HG03108 (cell line): ENCODE data around the gene ALOX5AP.
A peak's percentile ranks its signal among the peaks of the same experiment; 100 is the strongest.

Experiments used
- ATAC-seq: cut with Tn5 transposase; IDR thresholded peaks from one replicate; pipeline ENCODE4 v1.9.1; 2021; ENCODE audit warnings: moderate library complexity; ENCODE audit not compliant: unreplicated experiment

Gene ALOX5AP

DNA sequence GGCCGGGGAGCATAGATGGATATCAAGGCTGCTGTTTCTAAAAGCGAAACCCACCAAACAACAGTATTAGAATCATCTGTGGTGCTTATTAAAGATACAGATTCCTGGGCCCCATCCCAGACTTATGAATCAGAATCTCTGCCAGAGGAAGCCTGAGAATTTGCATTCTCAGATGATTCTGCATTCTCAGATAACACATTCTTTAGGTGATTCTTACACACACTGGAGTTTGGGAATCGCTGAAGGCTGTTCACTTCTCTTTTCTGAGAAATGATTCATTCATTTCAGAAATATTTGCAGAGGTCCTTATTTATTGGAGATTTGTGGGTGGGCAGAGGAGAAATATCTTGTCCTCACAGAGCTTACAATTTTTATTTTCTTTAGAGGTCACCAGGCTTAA, 24.4 kb downstream of the ALOX5AP start:
- ATAC-seq, result no peak

DNA sequence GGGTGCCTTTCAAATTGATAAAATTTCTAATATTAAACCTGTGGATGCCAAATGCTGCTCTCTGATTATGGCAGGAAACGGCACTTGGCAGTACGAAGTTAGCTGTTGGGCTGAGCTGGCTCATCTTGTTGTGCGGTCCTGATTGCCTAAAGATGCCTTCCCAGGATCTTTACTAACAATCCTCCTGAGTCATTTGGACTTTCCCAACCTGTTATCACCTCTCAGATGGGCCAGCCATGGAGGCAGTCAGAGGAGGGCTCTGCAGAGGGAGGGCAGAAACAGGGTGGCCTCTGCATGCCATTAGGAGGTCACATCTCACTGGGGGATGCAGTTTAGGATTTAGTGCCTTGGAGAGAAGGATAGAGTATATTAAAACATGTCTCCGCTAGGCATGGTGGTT, 27.3 kb downstream of the ALOX5AP start:
- no peak for ATAC-seq

DNA sequence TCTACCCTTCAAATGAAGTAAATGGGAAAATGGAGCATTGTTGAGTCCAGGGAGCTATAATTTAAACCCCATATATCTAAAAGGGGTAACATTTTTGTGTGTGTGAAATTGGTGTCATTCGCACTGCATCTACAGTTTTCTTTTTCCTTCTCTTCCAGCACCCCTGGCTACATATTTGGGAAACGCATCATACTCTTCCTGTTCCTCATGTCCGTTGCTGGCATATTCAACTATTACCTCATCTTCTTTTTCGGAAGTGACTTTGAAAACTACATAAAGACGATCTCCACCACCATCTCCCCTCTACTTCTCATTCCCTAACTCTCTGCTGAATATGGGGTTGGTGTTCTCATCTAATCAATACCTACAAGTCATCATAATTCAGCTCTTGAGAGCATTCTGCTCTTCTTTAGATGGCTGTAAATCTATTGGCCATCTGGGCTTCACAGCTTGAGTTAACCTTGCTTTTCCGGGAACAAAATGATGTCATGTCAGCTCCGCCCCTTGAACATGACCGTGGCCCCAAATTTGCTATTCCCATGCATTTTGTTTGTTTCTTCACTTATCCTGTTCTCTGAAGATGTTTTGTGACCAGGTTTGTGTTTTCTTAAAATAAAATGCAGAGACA, 28.6 kb downstream of the ALOX5AP start:
- no peak for ATAC-seq

DNA sequence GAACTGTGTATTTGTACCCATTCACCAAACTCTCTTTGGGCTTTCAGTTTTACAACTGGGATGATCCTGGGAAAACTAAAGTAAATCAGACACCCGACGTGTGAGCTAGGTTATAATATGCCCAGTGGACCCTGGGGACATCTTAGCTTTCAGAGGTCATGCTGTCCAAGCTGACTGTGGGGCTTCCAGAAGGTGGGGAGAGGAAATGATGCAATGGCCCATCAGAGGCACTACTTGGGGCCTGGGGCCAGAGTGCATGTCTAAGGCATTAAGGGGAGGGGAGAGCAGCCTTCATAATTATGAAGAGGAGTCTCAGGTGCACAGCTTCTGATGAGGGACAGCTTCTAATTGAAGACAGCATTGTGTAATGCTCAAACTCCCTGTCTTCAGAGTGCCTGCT, 30.9 kb downstream of the ALOX5AP start:
- ATAC-seq, result no peak

DNA sequence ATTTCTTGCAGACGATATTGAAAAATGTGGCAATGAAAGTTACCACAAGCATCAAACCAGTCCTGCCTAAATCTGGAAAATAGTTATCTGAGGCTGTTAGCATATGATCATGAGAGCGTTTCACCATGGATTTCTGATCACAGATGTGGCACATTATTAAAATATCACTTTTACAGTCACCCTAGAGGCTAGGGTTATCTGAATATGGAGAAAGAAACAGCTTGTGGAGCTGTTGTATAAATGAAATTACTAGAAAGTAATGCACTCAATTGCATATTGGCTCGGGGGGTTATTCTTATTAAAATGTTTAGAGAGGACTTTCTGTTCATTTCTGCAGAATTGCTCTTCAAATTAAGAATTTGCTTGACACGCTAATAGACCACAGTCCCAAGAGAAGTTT, 35.6 kb downstream of the ALOX5AP start:
- ATAC-seq, result no peak

DNA sequence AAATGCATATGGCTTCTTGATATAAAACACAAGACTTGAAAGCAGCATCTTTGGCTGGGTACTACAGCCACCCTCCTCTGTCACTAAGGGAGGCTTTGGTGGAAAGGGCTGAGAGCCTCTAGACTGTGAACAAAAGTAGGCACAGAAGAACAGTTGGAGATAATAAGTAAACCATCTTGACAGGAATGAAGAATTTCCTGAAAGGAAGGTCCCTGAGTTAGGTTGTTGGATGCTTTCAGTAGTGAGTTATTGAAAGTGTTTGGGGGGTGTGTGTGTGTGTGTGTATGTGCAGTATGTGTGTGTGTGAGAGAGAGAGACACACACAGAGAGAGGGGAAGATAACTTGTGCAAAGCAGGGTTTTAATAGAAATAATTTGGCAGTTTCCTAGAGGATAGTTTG, 38.2 kb downstream of the ALOX5AP start:
- ATAC-seq, result no peak

DNA sequence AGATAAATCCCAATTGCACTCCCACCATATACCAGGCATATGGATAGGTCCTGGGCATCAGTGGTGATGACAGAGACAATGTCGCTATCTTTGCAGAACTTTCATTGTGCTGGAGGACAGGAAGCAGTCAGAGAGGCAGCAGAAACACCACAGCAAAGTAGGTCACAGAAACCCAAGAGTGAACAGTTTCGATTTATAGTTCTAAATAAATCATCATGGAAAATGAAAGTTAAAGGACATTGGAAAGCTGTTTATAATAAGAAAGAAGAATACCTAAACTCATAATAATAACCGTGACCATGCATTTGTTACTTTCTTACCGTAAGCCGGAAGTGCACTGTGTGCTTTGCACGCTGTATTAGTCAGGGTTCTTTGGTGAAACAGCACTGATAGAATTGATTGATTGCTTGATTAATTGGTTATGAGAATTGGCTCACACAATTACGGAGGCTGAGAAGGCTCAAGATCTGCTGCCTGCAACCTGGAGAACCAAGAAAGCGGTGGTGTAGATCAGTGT, 38.9 kb downstream of the ALOX5AP start:
- ATAC-seq, result no peak

DNA sequence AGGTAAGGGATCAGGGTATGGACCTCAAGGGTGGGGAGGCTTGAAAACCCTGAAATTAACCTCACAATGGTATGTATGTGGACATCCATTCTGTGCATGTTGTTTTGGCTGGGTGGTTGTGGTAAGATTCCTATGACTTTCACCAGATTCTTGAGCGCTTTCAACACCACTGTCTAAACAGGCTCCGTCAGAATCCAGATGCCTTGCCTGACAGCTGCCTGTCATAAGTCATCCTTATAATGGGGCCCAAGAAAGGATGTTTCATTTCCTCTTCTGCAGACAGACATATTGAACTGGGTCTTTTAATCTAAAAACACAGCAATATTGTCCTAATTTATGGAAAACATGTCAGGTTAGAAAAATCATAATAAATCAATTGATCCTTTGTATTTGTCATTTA, 41.3 kb downstream of the ALOX5AP start:
- ATAC-seq, result no peak

DNA sequence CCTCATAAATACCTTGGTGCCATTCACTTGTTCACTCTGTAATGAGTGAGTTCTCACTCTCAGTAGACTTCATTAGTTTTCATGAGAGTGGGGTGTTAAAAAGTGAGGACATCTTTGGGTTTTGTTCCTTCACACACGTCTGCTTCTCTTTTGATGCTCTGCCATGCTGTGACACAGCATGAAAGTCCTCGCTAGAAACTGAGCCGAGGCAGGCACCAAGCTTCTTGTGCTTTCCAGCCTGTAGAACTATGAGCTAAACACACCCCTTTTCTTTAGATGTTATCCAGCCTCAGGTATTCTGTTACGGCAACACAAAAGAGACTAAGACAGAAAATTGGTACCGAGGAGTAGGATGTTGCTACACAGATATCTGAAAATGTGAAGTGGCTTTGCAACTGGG, 43.7 kb downstream of the ALOX5AP start:
- ATAC-seq, result no peak

DNA sequence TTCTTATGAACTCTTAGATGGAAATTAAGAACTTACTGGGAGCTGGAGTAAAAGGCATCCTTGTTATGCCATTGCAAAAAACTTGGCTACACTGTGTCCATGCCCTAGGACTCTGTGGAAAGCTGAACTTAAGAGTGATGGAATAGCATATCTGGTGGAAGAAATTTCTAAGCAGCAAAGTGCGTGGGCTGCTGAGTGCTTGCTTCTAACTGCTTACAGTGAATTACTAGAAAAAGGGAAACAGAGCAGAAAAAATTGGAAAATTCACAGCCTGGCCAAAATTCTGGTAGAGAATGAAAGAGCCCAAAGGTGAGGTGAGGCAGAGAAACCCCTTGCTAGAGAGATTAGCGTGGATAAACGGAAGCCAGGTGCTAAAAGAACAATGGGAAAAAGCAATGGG, 44.3 kb downstream of the ALOX5AP start:
- ATAC-seq, result no peak

DNA sequence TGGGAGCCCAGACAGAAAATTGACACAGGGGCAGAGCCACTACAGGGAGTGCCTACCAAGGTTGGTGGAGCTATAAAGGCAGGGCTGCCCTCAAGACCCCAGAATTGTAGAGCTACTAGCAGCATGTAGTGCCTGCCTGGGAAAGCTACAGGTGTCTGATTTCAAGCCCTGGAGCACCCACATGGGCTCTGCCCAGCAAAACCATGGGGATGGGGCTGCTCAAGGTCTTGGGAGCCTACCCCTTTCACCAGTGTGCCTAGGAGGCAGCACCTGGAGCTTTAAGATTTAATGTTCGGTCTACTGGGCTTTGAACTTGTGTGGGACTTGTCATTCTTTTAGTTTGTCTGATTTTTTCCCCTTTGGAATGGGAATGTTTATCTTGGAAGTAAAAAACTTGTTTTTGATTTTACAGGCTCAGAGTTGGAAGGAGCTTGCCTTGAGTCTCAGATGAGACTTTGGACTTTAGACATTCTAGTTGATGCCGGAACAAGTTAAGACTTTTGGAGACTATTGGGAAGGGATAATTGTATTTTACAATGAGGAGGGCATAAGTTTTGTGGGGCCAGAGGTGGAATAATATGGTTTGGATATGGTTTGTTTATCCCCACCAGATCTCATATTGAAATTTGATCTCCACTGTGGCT, 45.1 kb downstream of the ALOX5AP start:
- no peak for ATAC-seq

DNA sequence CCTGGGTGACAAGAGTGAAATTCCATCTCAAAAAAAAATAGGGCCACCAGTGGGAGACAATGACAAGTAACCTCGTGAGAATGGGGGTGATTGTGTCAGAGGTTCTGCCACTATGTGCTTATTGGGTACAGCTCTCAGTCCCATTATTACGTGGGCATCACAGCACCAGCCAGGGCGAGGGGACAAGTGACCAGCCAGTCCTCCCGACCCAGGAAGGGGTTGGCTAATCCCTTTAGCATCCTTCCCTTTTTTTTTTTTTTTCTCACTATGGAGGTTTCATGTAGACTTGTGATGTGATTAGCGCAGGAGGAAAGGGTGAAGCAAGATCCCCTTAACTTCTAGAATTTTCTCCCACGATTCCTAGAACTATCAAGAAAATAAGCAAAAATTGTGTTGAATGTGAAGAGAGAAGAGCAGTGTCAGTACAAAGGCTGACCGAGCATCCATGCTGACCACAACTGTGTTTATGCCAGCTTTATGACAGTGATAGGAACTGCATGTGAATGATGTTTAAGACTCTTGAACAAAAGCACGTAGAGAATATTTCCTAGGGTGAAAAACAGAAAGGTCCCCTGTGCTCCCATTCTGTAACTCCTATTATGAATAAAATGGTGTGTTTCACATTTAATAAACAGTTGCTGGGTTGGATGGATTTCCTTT, 50.0 kb downstream of the ALOX5AP start:
- ATAC-seq, result no peak

DNA sequence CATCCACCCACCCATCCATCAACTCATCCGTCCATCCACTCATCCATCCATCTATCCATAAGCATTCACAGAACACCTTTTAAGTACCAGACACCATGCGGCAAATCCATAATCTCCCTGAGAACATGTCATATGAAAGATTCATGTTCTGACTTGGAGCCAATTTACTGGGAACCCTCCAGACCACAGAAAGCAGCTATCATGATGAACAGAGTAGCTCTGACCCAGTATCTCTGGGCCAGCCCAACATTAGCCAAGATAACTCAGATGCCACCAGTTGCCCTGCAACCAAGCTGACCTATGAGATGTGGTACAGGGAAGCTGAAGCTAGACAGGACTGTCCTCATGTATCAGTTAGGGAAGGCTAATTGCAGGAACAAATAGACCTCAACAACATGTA, 51.3 kb downstream of the ALOX5AP start:
- ATAC-seq, result no peak

DNA sequence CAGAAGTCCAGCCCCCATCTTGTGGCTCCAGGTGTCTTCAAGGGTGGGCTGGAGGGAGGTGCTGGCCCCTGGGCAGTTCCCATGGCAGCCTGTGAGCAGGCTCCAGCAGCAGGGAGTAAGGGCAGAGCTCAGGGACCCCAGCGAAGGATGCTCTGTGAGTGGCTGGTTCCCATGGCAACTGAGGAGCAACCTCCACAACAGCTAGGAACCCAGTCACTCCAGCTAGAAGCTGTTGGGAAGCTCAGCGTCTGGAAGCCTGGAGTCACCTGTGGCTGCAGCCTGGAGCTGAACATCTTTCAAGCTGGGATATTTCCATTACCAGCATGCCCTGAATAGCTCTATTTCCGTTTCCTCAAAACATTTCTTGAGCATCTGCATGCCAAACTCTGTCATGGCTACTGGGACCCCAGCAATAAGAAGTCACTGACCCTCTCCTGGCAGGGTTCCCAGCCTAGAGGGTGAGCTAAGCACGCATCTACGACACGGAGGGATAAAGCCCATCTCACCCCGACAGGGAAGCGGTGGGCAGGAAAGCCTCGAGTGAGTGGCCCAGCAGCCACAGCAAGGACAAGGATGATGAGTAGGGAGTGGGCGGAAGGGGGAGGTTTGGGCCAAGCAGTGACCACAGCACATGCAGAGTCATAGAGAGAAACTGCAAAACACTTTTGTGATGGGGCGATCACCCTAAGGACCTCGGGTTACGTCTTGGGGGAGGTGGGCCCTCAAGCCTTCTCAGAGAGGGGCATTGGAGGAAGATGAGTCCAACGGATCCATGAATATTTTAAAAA, 52.6 kb downstream of the ALOX5AP start:
- no peak for ATAC-seq

DNA sequence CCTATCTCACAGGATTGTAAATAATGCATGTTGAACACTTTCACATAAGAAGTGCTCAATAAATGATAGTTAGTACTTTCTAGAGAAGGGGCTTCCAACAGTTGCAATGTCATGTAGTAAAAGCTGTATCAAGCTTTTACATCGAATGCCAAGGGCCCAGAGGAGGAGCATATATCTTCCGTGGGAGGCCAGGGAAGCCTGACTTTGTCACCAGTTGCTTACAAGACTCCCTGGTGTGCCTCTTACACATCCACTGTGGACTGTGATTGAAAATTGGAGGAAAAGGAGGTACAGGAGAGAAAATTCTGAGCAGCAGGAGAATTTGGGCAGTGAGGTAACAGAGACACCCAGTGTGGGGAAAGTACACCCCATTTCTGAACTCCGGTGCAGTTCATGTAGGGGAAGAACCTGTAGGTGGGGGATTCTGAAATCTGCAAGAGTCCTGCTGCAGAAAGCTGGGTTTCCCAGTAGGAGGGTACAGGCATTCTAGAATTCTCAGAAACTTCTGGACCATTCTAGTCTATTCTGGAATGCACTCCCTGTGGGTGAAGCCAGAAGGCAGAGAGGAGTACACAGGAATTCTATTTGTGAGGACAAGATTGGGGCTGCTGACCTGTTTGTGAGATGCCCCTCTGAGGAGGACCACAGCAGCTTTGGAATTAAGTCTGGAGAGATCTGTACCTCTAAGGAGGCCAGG, 54.0 kb downstream of the ALOX5AP start:
- ATAC-seq, result no peak

DNA sequence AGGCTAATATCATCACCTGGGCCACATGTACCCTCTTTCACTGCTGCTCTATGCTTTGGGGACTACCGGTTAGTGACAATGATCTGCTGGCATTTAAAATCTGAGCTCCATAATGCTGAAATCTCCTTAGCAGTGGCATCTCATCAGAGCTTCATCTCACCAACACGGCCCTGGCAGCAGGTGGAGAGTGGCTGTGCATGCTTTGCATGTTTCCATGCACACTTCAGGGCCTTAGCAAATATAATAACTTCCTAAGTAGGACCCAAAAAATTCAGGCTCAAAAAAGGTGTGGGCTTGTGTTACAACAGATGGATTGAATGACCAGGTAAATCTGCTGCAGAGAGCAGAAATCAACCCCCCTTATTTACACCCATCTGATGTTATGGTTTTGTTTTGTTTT, 55.2 kb downstream of the ALOX5AP start:
- no peak for ATAC-seq

DNA sequence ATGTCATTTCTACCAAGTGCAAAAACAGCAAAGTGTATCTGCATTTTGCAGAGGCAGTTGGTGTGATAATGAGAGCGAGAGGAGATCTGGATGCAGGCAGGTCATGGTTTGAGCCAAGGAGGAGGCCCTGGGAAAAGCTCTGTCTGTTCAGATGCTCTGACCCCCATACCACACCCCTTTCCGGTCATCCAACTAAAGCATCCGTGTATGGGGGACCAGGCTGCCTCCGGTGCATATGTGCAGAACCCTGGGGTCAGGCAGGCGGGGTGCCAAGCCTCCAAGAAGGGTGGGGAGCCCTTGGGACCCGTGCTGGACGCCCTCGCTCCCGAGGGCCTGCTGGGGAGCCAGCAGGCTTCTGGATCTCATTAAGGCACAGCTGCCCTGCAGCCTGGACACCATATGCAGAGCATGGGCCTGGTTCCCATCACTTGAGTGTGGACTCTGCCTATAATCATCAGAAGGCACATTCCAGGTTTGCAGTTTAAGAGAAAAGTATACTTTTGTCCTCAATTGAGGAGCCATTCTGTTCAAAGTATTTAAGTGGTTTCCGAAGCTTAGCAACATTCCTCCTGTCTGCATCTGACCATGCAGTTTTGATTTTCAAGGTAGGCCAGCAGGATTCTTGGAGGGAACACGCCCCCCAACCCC, 56.1 kb downstream of the ALOX5AP start:
- ATAC-seq, result no peak

DNA sequence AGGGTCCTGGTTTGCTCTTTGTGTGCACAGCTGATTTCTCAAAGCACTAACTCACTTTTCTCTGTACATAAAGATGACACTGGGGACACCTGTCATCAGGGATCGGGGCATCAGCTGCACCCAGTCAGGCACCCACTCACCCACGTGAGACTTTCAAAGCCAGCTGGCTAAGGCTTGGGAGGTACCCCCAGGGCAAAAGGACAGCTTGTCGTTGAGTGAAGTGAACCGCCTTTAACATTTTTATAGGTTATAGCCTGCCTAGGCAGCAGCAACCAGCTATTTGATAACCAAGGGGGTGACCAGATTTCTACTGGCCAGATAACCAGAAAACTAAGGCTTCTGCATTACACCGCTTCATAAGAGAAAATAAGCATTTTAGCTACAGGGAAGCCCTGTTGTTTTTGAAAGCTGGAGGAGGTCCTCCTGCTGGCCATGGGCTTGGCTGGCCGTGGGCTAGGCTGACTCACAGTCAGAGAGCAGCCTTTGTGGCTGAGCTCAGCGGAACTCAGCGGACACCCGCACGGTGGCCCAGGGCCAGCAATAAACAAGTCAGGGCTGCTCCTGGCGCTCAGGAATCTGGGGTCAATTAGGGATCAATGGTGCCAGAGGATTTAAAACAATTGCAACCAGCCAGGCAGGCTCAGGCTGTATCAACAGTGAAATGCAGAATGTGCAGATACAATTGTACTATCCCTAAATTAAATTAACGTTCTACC, 57.1 kb downstream of the ALOX5AP start:
- ATAC-seq, result no peak

DNA sequence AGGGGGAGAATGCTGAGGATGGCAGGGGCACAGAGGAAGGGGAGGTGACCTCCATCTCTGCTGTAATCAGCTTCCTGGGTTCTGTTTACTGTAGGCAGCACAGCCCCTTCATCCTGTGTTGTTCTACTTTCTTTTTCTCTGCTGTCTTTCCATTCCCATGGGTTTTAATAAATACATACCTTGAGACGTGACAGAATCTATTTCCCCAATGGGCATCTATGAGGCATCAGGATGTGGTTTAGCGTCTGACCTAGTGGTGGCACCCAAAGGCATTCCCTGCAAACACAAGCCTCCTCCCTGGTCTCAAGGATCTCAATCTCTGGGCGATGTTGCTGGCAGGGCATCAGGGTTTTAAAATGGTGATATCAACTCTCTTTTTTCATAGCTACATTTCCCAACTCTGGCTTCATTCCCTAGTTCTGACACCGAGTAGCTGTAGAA, 60.8 kb downstream of the ALOX5AP start:
- ATAC-seq, result peak; percentile 59
